AG04450 (cell line): Measurements from ENCODE around the gene MAPRE3. TPM values are rescaled to one million over a fixed set of nuclear protein-coding genes. Genes with fewer than 3 reads are reported as not detected.

Experiments
- CTCF ChIA-PET: fragments of 300-600, 350-600 bp; formaldehyde crosslinking; extraction: SDS; loops from one replicate; lab custom pipeline; 2022; ENCODE audit warnings: antibody characterized with exemption, inconsistent platforms; lab: Charles Lee
- POLR2A ChIA-PET: fragments of 350-600 bp; formaldehyde crosslinking; extraction: SDS; loops from one replicate; lab custom pipeline; 2021; ENCODE audit warnings: antibody characterized with exemption, inconsistent platforms; lab: Yijun Ruan, JAX
- DNase-seq: peaks from one replicate; pipeline ENCODE4 v3.0.0-alpha.2; 2011; ENCODE audit warnings: low read depth, low spot score
- H3K27ac ChIP-seq: one replicate; pipeline ENCODE4 v1.5.1; 2012; ENCODE audit warnings: low read depth, low read length, control low read depth
- H3K27me3 ChIP-seq: one replicate; pipeline ENCODE4 v1.6.0; 2012; ENCODE audit warnings: low read length; ENCODE audit not compliant: control insufficient read depth, insufficient read depth
- H3K4me3 ChIP-seq: 2 replicates; pipeline ENCODE4 v1.5.1; 2011; ENCODE audit warnings: mild to moderate bottlenecking, low read depth, low read length, control low read depth
- H3K9me3 ChIP-seq: 2 replicates; pipeline ENCODE4 v1.5.1; 2012; ENCODE audit warnings: low read length; ENCODE audit not compliant: control insufficient read depth, insufficient read depth
- CTCF ChIP-seq: IDR thresholded peaks from 2 replicates; pipeline ENCODE4 v1.5.1; 2011; ENCODE audit warnings: low read depth, low read length, control low read depth, inconsistent platforms
- polyA plus RNA-seq: library from polyadenylated mRNA; depleted of rRNA; stranded (reverse); fragments of >200 nt; gene quantifications from 2 replicates; pipeline ENCODE4 v1.2.3, GENCODE V29; 2011

The MAPRE3 gene
- polyA plus RNA-seq, 1 experiment: 16.8 TPM

- TF ChIP-seq CTCF: no peak
- no peak for DNase-seq
- ChIA-PET POLR2A (no interaction called here), CTCF (no interaction called here)
- H3K4me3 ChIP-seq: no peak overlapping the region
- no peaks in the 10 kb centered on the region; the same call in 1 of the 2 replicates for H3K9me3 ChIP-seq
- no peak overlapping the region for H3K27ac ChIP-seq
- peaks cover 33% of the 10 kb centered on the region for H3K27me3 ChIP-seq
Measured at GRCh38 chr2:26934985-26935384, 35.5 kb upstream of the MAPRE3 start.

GRCh38 chr2:26936855-26937254, 33.6 kb upstream of the MAPRE3 start:
- no peak for TF ChIP-seq CTCF
- ChIA-PET POLR2A (interaction anchor here (0.5 kb wide), 1 partner anchor 913 kb away, joined by 3 read pairs; no protein-coding TSS in a partner anchor), CTCF (interaction anchor here (0.6 to 1.6 kb wide), 4 partner anchors 25 to 238 kb away, joined by 4 to 12 read pairs (median 6); no protein-coding TSS in a partner anchor)
- no peak overlapping the region for H3K27ac ChIP-seq
- no peak for DNase-seq
- peaks cover 35% of the 10 kb centered on the region for H3K27me3 ChIP-seq
- H3K4me3 ChIP-seq: no peak overlapping the region
- H3K9me3 ChIP-seq: no peaks in the 10 kb centered on the region; the same call in 1 of the 2 replicates

- ChIA-PET CTCF (interaction anchor here (9.4 kb wide), 1 partner anchor 93 kb away, joined by 95 read pairs; no protein-coding TSS in a partner anchor), POLR2A (no interaction called here)
- DNase-seq: no peak
- no peaks in the 10 kb centered on the region; the same call in 1 of the 2 replicates for H3K9me3 ChIP-seq
- no peak overlapping the region for H3K4me3 ChIP-seq
- H3K27me3 ChIP-seq: peaks cover 32% of the 10 kb centered on the region
- TF ChIP-seq CTCF: no peak
- no peak overlapping the region for H3K27ac ChIP-seq
Measured at GRCh38 chr2:26938399-26939118, 31.9 kb upstream of the MAPRE3 start.

DNA sequence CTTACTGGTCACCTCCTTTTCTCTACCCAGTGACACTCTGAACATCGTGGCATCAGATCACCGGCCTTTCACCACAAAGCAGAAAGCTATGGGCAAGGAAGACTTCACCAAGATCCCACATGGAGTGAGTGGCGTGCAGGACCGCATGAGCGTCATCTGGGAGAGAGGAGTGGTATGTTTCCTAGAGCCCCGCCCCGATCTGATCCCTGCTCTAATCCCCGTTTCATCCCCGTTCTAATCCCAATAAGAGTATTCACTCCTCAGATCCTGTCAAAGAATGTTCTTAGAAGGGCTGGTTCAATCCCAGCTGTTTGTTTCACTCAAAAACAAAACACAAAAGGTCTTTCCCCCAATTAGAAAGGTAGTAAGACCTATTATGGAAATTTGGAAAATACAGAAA, 30.4 kb upstream of the MAPRE3 start:
- no peak overlapping the region for H3K4me3 ChIP-seq
- no peaks in the 10 kb centered on the region; the same call in 1 of the 2 replicates for H3K9me3 ChIP-seq
- ChIA-PET CTCF (interaction anchor here (1.4 to 9.4 kb wide), 2 partner anchors 76 to 94 kb away, joined by 8 to 95 read pairs; no protein-coding TSS in a partner anchor), POLR2A (no interaction called here)
- H3K27ac ChIP-seq: no peak overlapping the region
- no peak for TF ChIP-seq CTCF
- no peak for DNase-seq
- peaks cover 25% of the 10 kb centered on the region for H3K27me3 ChIP-seq

DNA sequence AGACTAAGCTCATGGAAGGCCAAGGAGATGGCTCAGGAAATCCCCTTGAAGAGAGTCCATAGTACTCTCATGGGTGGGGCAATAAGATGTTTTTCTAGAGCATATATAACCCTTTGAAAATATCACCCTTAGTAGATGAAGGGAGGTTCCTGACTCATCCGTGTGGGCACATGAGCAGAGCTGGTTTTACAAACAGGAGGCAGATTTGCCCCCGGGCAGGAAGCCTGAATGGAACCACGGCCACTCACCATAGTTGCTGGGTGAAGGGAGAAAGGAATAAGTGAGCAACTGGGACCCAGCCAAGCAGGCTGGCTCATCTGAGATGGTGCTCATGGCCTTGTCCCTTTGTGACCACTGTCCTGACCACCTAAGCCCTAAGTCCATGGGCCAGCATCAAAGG, 29.0 kb upstream of the MAPRE3 start:
- DNase-seq: no peak

More for the DNA sequence above, 29.0 kb upstream of the MAPRE3 start:
- ChIA-PET CTCF (interaction anchor here (1.4 to 9.4 kb wide), 4 partner anchors 13 to 96 kb away, joined by 5 to 95 read pairs (median 10); no protein-coding TSS in a partner anchor), POLR2A (no interaction called here)
- H3K27ac ChIP-seq: no peak overlapping the region
- H3K9me3 ChIP-seq: no peaks in the 10 kb centered on the region; the same call in 1 of the 2 replicates
- H3K27me3 ChIP-seq: peaks cover 34% of the 10 kb centered on the region
- H3K4me3 ChIP-seq: no peak overlapping the region
- TF ChIP-seq CTCF: no peak
